Left ventricle myocardium inferior (tissue), 1 donor: ENCODE measurements around the gene SARNP. TPM values are rescaled to one million over a fixed set of nuclear protein-coding genes. Genes with fewer than 3 reads are reported as not detected.

Source experiments
- DNase-seq: peaks from one replicate; pipeline ENCODE4 v3.0.0-alpha.2; 2020
- H3K27ac ChIP-seq: fragments of 200-600 bp; replicated peaks from 2 replicates; pipeline ENCODE4 v1.8.0; 2021
- H3K27me3 ChIP-seq: fragments of 200-600 bp; 2 replicates; pipeline ENCODE4 v1.8.0; 2021; ENCODE audit warnings: low read depth
- H3K36me3 ChIP-seq: fragments of 200-600 bp; 2 replicates; pipeline ENCODE4 v1.8.0; 2021
- H3K4me1 ChIP-seq: fragments of 200-600 bp; 2 replicates; pipeline ENCODE4 v1.8.0; 2021
- H3K4me3 ChIP-seq: fragments of 200-600 bp; 2 replicates; pipeline ENCODE4 v1.8.0; 2021; ENCODE audit warnings: mild to moderate bottlenecking, moderate library complexity
- H3K9me3 ChIP-seq: fragments of 200-600 bp; replicated peaks from 2 replicates; pipeline ENCODE4 v1.8.0; 2021
- intact Hi-C: fragments of 100-400 bp; cut with micrococcal nuclease; formaldehyde crosslinking; loops from one replicate; pipeline ENCODE4 v1.11.0; 2022
- total RNA-seq: library from RNA; stranded (reverse); fragmentation: NEBNext Ultra II Directional; extraction: Animal tissue kit (Norgen Biotek cat#: 25700); gene quantifications from one replicate; pipeline ENCODE4 v1.2.1, GENCODE V29; 2021
- TF ChIP-seq, protein P1 (sequence below): fragments of 200-600 bp; IDR thresholded peaks from 2 replicates; pipeline ENCODE4 v1.8.0; 2021; ENCODE audit warnings: antibody characterized with exemption, mild to moderate bottlenecking, borderline replicate concordance
- donor health status: DM: no; HTN: yes; CAD: no; lungs with severe emphysema.

The SARNP gene
- total RNA-seq, 1 donor from 2014 or later = 53.2 TPM

GRCh38 chr12:55728186-55728938 is 89.2 kb downstream of the SARNP start:
- Histone ChIP-seq H3K27me3 (no peaks in the 10 kb centered on the region), H3K27ac (peak overlapping the region; percentile 98), H3K4me1 (peaks cover 69% of the 10 kb centered on the region), H3K9me3 (no peaks in the 10 kb centered on the region), H3K4me3 (peak overlapping the region; percentile 91), H3K36me3 (peaks cover 36% of the 10 kb centered on the region)
- TF ChIP-seq, protein P1, sequence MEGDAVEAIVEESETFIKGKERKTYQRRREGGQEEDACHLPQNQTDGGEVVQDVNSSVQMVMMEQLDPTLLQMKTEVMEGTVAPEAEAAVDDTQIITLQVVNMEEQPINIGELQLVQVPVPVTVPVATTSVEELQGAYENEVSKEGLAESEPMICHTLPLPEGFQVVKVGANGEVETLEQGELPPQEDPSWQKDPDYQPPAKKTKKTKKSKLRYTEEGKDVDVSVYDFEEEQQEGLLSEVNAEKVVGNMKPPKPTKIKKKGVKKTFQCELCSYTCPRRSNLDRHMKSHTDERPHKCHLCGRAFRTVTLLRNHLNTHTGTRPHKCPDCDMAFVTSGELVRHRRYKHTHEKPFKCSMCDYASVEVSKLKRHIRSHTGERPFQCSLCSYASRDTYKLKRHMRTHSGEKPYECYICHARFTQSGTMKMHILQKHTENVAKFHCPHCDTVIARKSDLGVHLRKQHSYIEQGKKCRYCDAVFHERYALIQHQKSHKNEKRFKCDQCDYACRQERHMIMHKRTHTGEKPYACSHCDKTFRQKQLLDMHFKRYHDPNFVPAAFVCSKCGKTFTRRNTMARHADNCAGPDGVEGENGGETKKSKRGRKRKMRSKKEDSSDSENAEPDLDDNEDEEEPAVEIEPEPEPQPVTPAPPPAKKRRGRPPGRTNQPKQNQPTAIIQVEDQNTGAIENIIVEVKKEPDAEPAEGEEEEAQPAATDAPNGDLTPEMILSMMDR = no peak
- DNase-seq = peak; percentile 87
- intact Hi-C loops = no loop called here

- Histone ChIP-seq H3K36me3 (peaks cover 40% of the 10 kb centered on the region), H3K4me1 (peaks cover 74% of the 10 kb centered on the region), H3K27ac (peak overlapping the region; percentile 98), H3K27me3 (no peaks in the 10 kb centered on the region), H3K4me3 (peak overlapping the region; percentile 91), H3K9me3 (no peaks in the 10 kb centered on the region)
- intact Hi-C loops = no loop called here
- DNase-seq = peak; percentile 63
- TF ChIP-seq, protein P1 = no peak
These were observed 89.8 kb downstream of the SARNP start for GRCh38 chr12:55727643-55728185.

- H3K4me3 ChIP-seq = peak overlapping the region; percentile 91
- no peaks in the 10 kb centered on the region for H3K27me3 ChIP-seq
- no peaks in the 10 kb centered on the region for H3K9me3 ChIP-seq
- intact Hi-C loops = no loop called here
- H3K27ac ChIP-seq = peak overlapping the region; percentile 98
- H3K4me1 ChIP-seq = peaks cover 74% of the 10 kb centered on the region
- H3K36me3 ChIP-seq = peaks cover 45% of the 10 kb centered on the region
- no peak for DNase-seq
- TF ChIP-seq, protein P1 = no peak
These were observed 90.6 kb downstream of the SARNP start for GRCh38 chr12:55726971-55727370.

DNA sequence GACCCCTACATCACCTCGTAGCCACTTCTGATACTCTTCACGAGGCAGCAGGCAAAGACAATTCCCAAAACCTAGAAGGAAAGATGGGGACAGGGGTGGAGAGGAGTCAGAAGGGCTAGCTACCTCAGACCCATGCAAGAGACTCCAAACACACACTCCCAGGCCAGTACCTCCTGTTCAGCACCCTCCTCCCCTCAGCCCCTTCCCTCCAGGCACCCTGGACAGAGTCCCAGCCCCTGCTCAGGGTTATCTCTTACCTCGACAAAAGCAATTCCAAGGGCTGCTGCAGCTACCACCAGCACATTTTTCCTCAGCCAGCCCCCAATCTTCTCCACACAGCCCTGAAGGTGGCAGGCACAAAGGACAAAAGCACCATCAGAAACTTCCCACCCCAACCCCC is 92.0 kb downstream of the SARNP start:
- no peak overlapping the region for H3K4me3 ChIP-seq
- H3K27me3 ChIP-seq = no peaks in the 10 kb centered on the region
- H3K36me3 ChIP-seq = peaks cover 45% of the 10 kb centered on the region
- intact Hi-C loops = no loop called here
- peaks cover 83% of the 10 kb centered on the region for H3K4me1 ChIP-seq
- peak overlapping the region; percentile 98 for H3K27ac ChIP-seq
- DNase-seq = no peak
- H3K9me3 ChIP-seq = no peaks in the 10 kb centered on the region
- TF ChIP-seq, protein P1 = no peak

- peak overlapping the region; percentile 98 for H3K27ac ChIP-seq
- H3K9me3 ChIP-seq = no peaks in the 10 kb centered on the region
- intact Hi-C loops = no loop called here
- peaks cover 83% of the 10 kb centered on the region for H3K4me1 ChIP-seq
- H3K27me3 ChIP-seq = no peaks in the 10 kb centered on the region
- TF ChIP-seq, protein P1 = no peak
- H3K4me3 ChIP-seq = no peak overlapping the region
- peaks cover 45% of the 10 kb centered on the region for H3K36me3 ChIP-seq
- DNase-seq = no peak
These were observed 92.6 kb downstream of the SARNP start for GRCh38 chr12:55724940-55725309.
